Body of pancreas (tissue), 4 donors: ENCODE measurements around the gene TPRKB.

Source experiments
- CTCF ChIP-seq, 7 experiments: fragments of 450-650 bp in 4 of 7; fragments of 200-600 bp in 3 of 7; sonication (generic) in 3 of 7; IDR thresholded peaks; one replicate each; pipeline ENCODE4 v1.5.1; 2016 to 2019; ENCODE audit warnings: antibody characterized with exemption in 7 of 7
- POLR2A ChIP-seq, 3 donors: fragments of 450-650 bp; IDR thresholded peaks; one replicate each; pipeline ENCODE4 v1.6.1; 2016; ENCODE audit warnings: antibody characterized with exemption in 3 of 3, mild to moderate bottlenecking in 2 of 3

- no peak for TF ChIP-seq CTCF (IDR thresholded peaks at IDR 0.05)
- TF ChIP-seq POLR2A (IDR thresholded peaks at IDR 0.05), result no peak
Measured at GRCh38 chr2:73718421-73718820, 18.7 kb downstream of the TPRKB start.
